GM20431 (cell line): ENCODE data around the gene ANKRD44.

Experiments used
- in situ Hi-C: fragments of 300-500 bp; cut with MseI, MboI; formaldehyde crosslinking; loops from one replicate; pipeline ENCODE4 v1.15.0; 2020; ENCODE audit warnings: low sequenced_read_pairs; ENCODE audit not compliant: unreplicated experiment

The ANKRD44 gene

GRCh38 chr2:197191940-197192322, 118.6 kb downstream of the ANKRD44 start:
- in situ Hi-C loops: loop anchor here (10.0 kb wide), 1 partner anchor 123 kb away; the partner anchor contains the start of gene ANKRD44

- in situ Hi-C loops: loop anchor here (10.0 kb wide), 1 partner anchor 123 kb away; the partner anchor contains the start of gene ANKRD44
Measured at GRCh38 chr2:197191177-197191939, 119.2 kb downstream of the ANKRD44 start.

DNA sequence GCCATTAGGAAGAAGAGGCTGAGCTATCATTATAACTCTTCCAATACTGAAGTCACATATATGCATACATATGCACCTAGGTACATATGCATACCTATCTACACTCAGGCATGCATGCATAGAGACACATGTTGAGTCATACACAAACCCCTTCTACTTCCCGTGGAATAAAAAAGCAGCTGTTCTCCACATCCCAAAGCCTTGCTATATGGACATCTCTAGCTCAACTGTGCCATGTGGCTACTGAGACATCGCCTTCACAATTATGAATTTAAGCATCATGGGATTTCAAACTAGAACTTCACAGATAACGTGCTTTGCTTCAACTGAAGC, 120.5 kb downstream of the ANKRD44 start:
- in situ Hi-C loops: loop anchor here (10.0 kb wide), 1 partner anchor 125 kb away; the partner anchor contains the start of gene ANKRD44

DNA sequence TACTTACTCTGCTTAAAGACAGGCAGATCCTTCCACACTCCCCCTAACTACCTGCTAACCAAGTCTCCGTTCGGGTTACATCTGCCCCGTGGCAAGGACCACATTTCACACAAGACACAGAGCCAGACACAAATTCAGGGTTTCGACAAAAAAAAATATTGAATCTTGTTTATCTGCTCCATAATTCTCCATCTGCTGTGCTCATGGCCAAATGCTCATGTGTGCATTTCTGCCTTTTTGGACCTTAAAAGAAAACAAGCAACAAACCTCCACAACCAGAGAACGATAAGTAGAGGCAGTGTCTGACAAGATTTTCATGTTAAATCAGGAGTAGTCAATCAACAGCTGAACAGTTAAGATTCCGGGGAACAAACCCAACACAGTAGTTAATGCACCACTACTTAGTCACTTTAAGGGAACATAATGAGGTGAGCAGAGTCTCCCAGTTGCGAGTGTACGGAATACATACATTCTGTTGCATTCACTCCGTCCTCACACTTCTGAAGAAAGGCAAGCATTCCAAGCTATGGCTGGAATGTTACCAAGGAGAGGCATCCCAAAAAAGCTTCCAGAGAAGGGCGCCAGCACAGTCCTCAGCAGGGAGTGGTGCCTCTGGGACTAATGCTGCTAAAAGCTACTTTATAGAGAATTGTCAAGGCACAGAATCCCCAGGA, 121.0 kb downstream of the ANKRD44 start:
- in situ Hi-C loops: loop anchor here (10.0 kb wide), 1 partner anchor 125 kb away; the partner anchor contains the start of gene ANKRD44

- in situ Hi-C loops: no loop called here
Measured at GRCh38 chr2:197185676-197186075, 124.9 kb downstream of the ANKRD44 start.

GRCh38 chr2:197184959-197185586, 125.5 kb downstream of the ANKRD44 start:
- in situ Hi-C loops: no loop called here

GRCh38 chr2:197183355-197183754, 127.2 kb downstream of the ANKRD44 start:
- in situ Hi-C loops: no loop called here

DNA sequence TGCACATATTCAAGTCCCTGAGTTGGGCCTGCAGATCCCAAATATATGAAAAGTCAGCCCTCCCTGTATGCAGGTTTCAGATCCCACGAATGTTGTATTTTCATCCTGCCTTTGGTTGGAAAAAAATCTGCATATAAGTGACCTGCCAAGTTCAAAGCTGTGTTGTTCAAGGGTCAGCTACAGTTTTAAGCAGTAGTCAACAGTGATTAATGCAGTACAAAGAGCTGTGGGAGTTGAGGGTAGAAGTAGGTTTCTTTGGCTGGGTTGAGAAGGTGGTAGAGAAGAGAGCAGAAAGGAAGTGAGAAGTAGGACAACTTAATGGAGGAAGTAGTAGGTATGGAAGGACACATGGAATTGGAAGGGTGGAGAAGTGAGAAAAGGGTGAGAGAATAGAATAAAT, 127.9 kb downstream of the ANKRD44 start:
- in situ Hi-C loops: no loop called here

DNA sequence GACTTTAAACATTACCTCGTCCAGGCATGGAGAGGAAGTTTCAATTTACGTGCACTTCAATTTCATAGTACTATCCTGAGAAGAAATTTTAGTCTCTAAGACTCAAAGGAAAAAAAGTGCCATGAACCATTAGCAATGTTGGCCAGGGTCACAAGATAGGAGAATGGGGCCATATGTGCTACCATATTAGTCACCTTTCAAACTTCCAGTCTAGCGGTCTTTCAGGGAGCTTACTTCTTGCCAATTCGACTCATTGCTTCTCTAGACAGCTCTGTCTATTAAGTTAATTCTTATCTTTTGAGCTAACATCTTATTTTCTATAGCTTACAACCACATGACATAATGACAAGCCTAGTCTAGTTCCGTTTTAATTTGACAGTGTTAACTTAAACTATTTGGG, 129.1 kb downstream of the ANKRD44 start:
- in situ Hi-C loops: no loop called here

DNA sequence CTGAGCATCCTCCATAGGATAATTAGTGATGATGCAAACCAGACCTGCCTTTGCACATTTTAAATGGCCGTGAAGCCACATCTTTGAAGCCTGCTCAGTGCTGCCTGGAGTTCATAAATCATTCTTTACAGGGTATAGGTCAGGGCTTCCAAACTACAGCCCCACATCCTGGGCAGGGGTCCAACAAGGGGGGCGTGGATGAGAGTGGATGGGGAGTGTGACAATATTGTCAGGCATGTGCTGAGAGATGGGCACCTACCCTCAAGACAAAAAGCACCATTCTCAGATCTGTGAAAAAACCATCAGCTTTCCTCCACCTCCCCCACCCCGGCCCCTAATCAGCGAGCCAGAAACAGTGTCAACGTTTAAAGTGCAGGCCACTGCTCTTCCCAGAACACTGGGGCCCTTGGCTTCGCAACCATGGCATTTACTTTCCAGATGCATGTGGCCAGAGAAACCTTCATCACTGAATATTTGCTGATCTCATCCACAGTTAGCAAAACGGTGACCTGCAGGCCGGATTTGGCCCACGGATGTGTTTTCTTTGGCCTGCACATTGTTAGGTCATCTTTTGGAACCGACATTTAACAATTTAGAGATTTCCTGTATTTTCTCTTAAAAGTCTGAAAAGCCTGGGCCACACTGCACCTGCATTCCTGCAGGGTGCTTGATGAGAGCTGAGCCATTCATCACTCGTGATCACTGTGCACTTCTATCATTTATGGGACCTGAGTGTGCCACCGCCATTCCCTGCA, 130.7 kb downstream of the ANKRD44 start:
- in situ Hi-C loops: no loop called here

DNA sequence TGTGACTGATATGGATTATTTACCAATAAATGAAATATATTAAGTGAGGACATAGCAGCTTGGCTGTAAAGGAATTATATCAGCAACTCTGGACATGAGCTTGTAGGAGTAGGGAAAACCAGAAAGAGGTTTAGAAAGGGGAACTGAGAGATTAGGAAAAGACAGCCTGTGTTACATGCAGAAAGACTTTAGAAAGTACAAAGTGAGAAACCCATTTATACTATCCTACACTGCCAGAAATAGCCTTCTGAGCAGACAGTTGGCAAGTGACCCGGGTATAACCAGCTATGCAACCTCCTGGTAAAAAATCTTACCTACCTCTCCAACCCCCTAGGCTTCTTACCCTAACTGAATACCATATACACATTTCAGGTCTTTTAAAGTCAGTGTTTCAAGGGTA, 134.1 kb downstream of the ANKRD44 start:
- in situ Hi-C loops: no loop called here

GRCh38 chr2:197174539-197175094, 136.0 kb downstream of the ANKRD44 start:
- in situ Hi-C loops: no loop called here

DNA sequence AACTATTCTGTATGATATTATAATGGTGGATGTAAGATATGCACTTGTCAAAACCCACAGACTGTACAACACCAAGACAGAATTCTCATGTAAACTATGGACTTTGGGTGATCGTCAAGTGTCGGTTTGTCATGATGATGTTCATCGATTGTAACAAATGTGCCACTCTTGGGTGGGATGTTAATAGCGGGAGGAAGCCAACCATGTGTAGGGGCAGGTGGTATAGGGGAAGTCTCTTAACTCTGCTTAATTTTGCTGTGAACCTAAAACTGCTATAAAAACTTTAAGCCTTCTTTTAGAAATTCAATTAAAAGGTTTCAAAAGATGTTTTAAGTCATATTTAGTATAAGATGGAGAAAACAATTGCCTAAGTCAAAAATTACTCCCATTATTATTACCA, 139.0 kb downstream of the ANKRD44 start:
- in situ Hi-C loops: no loop called here

DNA sequence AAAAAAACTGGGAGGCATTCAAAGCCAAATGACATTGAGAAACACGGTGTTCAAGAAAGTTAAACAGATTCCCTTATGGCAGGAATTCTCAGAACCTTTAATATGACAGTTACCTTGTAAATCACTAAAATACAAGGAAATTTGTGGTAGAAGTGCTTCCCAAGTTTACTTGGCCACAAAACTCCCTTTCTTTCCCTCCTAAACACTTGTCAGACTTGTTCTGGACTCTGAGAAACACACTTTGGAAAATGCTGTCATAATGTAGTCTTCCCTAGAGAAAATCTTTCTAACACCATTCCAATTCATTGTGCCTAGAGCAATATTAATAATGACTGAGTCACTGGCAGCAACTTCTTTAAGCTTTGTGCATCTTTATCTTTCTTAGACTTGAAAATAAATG, 140.4 kb downstream of the ANKRD44 start:
- in situ Hi-C loops: no loop called here

DNA sequence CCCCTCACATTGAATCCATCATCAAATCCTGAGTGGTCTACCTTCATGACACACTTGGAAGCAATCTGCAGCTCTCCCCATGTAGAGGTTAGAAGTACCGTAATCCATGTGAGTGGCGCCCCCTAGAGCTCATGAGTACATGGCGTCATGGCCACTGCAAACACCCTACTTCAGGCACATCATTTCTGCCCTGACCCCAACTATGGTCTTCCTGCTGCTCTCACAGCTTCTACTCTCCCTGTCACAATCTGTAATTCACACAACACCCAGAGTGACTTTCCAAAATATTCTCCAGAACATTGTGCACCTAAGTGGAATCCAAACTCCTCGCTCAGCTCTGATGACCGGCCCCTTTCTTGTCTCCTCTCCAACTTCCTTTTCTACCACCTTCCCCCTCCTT, 141.9 kb downstream of the ANKRD44 start:
- in situ Hi-C loops: no loop called here

GRCh38 chr2:197167608-197168314, 142.8 kb downstream of the ANKRD44 start:
- in situ Hi-C loops: no loop called here

DNA sequence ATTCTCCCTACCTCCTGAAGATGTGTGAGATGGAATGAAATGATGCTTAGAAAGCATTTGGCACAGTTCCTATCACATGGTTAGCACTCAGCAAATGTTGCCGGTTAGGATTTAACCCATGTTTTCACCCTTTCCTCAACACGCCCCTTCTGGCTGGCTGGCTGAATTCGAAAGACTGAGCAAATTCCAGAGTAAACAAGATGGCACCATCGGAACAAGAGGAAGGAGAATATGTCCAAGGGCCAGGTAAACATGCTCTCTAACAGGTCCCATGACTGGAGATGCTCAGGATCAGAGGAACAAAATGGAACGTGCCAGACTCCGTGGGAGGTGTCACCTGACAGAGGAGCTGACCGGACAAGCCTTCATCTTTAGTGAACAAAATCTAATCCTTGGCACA, 145.6 kb downstream of the ANKRD44 start:
- in situ Hi-C loops: no loop called here

DNA sequence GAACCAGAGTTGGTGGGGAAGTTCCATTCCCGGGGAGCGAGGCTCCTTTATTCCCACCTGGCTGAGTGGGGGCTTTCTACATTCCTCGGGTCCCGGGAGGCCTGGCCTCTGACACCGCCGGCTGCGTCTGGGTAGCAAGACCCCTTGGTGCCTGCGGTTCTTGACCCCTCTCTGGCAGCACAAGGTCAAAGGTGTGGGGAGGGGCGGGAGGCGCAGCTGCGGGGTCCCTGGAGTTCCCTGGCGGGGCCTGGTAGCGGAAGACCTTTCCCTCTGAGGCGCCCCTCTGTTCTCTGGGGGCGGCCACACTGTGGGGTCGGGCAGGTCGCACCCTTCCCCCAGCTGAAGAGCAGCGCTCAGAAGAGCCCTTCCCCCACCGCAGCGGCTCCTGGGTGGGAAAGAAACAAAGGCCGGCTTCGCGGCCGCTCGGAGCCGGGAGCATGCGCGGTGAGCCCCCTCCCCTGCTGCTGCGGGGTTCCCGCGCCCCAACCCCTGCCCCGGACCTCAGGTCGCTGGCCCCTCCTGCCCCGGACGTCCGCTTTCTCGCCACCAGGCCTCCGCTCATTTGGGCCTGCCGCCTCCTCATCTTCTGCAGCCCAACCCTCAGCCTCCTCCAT, 146.3 kb downstream of the ANKRD44 start:
- in situ Hi-C loops: no loop called here

GRCh38 chr2:197163712-197164140, 146.9 kb downstream of the ANKRD44 start:
- in situ Hi-C loops: no loop called here
